Fibroblast of lung (primary cell): ENCODE data around the gene CH25H. TPM values are rescaled to one million over a fixed set of nuclear protein-coding genes. Genes with fewer than 3 reads are reported as not detected.

Source experiments
- DNase-seq, 2 donors: peaks; one replicate each; pipeline versions ENCODE4 v3.0.0 to v3.0.0-alpha.2; 2010; ENCODE audit warnings: low read depth in 2 of 2
- H2AFZ ChIP-seq: 2 replicates; pipeline ENCODE4 v1.5.1; 2012; ENCODE audit warnings: low read length, control low read depth, inconsistent platforms
- H3K27ac ChIP-seq: 2 replicates; pipeline ENCODE4 v1.5.1; 2011; ENCODE audit warnings: low read length, control low read depth; ENCODE audit not compliant: insufficient read depth
- H3K27me3 ChIP-seq: 2 replicates; pipeline ENCODE4 v1.5.1; 2011; ENCODE audit warnings: mild to moderate bottlenecking, low read length; ENCODE audit not compliant: control insufficient read depth, insufficient read depth
- H3K36me3 ChIP-seq: 2 replicates; pipeline ENCODE4 v1.5.1; 2011; ENCODE audit warnings: low read length; ENCODE audit not compliant: control insufficient read depth, insufficient read depth
- H3K4me1 ChIP-seq: 2 replicates; pipeline ENCODE4 v1.5.1; 2011; ENCODE audit warnings: low read length; ENCODE audit not compliant: control insufficient read depth, insufficient read depth; ENCODE audit errors: extremely low read depth
- H3K4me2 ChIP-seq: 2 replicates; pipeline ENCODE4 v1.5.1; 2011; ENCODE audit warnings: low read length, control low read depth; ENCODE audit not compliant: insufficient read depth; ENCODE audit errors: extremely low read depth
- H3K4me3 ChIP-seq, 4 experiments: fragments of 200-600 bp in 1 of 4; sonication (generic) in 1 of 4; replicated peaks in 1 of 4; 2 replicates each; pipeline ENCODE4 v1.5.1; 2011 to 2016; ENCODE audit warnings: low read length in 4 of 4, low read depth in 3 of 4, mild to moderate bottlenecking in 3 of 4, control low read depth in 2 of 4, inconsistent platforms in 1 of 4, mixed read lengths in 1 of 4; ENCODE audit not compliant: insufficient read depth in 1 of 4; ENCODE audit errors: control extremely low read depth in 1 of 4
- H3K79me2 ChIP-seq: 2 replicates; pipeline ENCODE4 v1.5.1; 2012; ENCODE audit warnings: mild to moderate bottlenecking, low read length, inconsistent platforms; ENCODE audit not compliant: control insufficient read depth, insufficient read depth
- H3K9ac ChIP-seq: 2 replicates; pipeline ENCODE4 v1.5.1; 2011; ENCODE audit warnings: mild to moderate bottlenecking, low read length, control low read depth; ENCODE audit not compliant: insufficient read depth
- H3K9me3 ChIP-seq: 2 replicates; pipeline ENCODE4 v1.5.1; 2012; ENCODE audit warnings: low read depth, low read length; ENCODE audit not compliant: control insufficient read depth, insufficient read depth
- H4K20me1 ChIP-seq: 2 replicates; pipeline ENCODE4 v1.5.1; 2011; ENCODE audit warnings: low read length; ENCODE audit not compliant: control insufficient read depth, insufficient read depth; ENCODE audit errors: extremely low read depth
- EZH2 ChIP-seq: IDR thresholded peaks from 2 replicates; pipeline ENCODE4 v1.5.1; 2012; ENCODE audit warnings: low read length, control low read depth, mild to moderate bottlenecking; ENCODE audit errors: missing control alignments
- polyA plus RNA-seq, 2 donors: library from polyadenylated mRNA; depleted of rRNA in 1 of 2; stranded (reverse) in 1 of 2; unstranded in 1 of 2; fragments of >200 nt; gene quantifications; 2 replicates each; pipeline ENCODE4 v1.2.1, GENCODE V29; 2011 to 2012; ENCODE audit warnings: missing spikeins in 1 of 2
- total RNA-seq: library from RNA; depleted of rRNA; stranded (reverse); fragments of >200 nt; gene quantifications from 2 replicates; pipeline ENCODE4 v1.2.1, GENCODE V29; 2014
- TF ChIP-seq, protein P1 (sequence below), 2 donors: IDR thresholded peaks in 1 of 2; conservative IDR thresholded peaks in 1 of 2; 1 replicate in 1 of 2; 2 replicates in 1 of 2; pipeline ENCODE4 v1.5.1; 2011 to 2012; ENCODE audit warnings: low read length in 2 of 2, control low read depth in 1 of 2, inconsistent platforms in 1 of 2, low read depth in 1 of 2, mild to moderate bottlenecking in 1 of 2

Gene CH25H
- total and polyA plus RNA-seq, 2 donors (not counting 1 experiment from before 2014, with no cell fraction given), result 1.7 to 17.7 TPM

DNA sequence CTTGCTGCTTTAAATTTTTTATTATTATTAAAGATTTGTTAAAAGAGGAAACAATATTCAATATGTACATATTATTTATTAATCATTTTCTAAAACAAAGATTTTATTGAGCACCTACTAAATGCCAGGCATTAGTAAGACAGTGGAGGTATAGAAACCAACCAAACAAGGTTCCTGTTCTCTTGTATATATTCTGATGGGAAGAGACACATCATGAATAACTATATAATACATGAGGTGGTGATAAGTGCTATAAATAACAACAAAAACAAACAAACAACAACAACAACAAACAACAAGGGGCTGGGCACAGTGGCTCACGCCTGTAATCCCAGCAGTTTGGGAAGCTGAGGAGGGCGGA lies 45.1 kb upstream of the CH25H start:
- DNase-seq, result no peak
- no peak for TF ChIP-seq EZH2
- TF ChIP-seq, protein P1, sequence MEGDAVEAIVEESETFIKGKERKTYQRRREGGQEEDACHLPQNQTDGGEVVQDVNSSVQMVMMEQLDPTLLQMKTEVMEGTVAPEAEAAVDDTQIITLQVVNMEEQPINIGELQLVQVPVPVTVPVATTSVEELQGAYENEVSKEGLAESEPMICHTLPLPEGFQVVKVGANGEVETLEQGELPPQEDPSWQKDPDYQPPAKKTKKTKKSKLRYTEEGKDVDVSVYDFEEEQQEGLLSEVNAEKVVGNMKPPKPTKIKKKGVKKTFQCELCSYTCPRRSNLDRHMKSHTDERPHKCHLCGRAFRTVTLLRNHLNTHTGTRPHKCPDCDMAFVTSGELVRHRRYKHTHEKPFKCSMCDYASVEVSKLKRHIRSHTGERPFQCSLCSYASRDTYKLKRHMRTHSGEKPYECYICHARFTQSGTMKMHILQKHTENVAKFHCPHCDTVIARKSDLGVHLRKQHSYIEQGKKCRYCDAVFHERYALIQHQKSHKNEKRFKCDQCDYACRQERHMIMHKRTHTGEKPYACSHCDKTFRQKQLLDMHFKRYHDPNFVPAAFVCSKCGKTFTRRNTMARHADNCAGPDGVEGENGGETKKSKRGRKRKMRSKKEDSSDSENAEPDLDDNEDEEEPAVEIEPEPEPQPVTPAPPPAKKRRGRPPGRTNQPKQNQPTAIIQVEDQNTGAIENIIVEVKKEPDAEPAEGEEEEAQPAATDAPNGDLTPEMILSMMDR (conservative IDR thresholded peaks at IDR 0.05 in 1 of 2, IDR thresholded peaks at IDR 0.05 in 1 of 2; ENCODE audit: low read depth in 1 of 2, low read length in 2 of 2), result no peak
- H3K9ac ChIP-seq, result no peak overlapping the region
- peak overlapping the region in 2 of 4 experiments; percentile 95 to 99 for H3K4me3 ChIP-seq
- H3K4me2 ChIP-seq, result peak overlapping the region; percentile 73
- H3K27ac ChIP-seq, result no peak overlapping the region
- peaks cover 5% of the 10 kb centered on the region for H3K79me2 ChIP-seq
- H4K20me1 ChIP-seq, result no peaks in the 10 kb centered on the region
- H2AFZ ChIP-seq, result no peak overlapping the region
- H3K36me3 ChIP-seq, result no peaks in the 10 kb centered on the region
- no peaks in the 10 kb centered on the region for H3K27me3 ChIP-seq
- no peaks in the 10 kb centered on the region for H3K9me3 ChIP-seq
- H3K4me1 ChIP-seq, result no peaks in the 10 kb centered on the region

DNA sequence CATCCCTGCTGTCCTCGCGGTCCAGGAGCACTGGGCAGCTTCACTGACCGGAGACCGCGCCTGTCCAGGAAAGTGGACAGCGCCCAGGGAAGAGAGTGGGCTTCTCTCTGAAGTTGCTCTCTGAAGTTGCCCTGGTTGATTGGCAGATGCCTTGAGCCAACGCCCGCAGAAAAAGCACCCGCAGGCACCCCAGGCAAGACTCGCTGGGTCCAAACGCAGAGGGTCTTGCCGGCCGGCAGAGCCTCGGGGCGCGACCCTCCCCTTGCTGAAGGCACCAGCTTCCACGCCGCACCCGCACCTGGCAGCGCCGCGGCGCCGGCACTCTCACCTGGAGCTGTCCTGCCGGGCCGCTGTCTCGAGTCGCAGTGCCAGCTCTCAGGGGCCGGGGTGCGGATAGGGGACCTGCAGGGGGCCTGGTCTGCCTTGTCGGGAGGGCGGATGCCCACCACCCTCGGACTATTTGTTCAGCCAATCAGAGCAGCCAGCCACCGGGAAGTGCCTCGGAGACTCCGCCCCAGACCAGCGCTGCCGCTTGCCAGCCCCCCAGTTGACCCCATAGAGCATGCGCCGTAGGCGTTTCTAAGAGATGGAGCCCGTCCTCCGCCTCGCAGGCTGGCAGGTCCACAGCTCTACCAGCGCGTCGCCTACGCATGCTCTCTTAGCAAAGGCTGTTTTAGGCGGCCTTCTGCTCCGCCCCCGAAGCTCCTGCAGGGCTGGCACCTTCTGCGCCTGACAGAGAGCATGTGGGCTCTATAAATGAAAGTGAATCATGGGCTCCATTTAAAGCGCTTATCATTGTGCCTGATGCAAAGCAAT lies 44.5 kb upstream of the CH25H start, which contains the start of gene LIPA:
LIPA (minus strand) TSS at position 367 of the 816 bp plus-strand sequence. CDS start 4,127 bp downstream, outside the sequence.
- peak; percentile 97 to 98 for DNase-seq
- peak within 1 kb of the TSS; percentile 91 to 99 (median 94) for H3K4me3 ChIP-seq
- TF ChIP-seq, protein P1 (conservative IDR thresholded peaks at IDR 0.05 in 1 of 2, IDR thresholded peaks at IDR 0.05 in 1 of 2; ENCODE audit: low read depth in 1 of 2, low read length in 2 of 2), result no peak
- no peak for TF ChIP-seq EZH2
- no peaks in the 10 kb centered on the region for H3K27me3 ChIP-seq
- no peaks in the 10 kb centered on the region for H4K20me1 ChIP-seq
- peak within 1 kb of the TSS; percentile 87 for H2AFZ ChIP-seq
- peak within 1 kb of the TSS; percentile 64 for H3K9ac ChIP-seq
- H3K9me3 ChIP-seq, result no peaks in the 10 kb centered on the region
- H3K36me3 ChIP-seq, result no peaks in the 10 kb centered on the region
- H3K79me2 ChIP-seq, result peaks cover 5% of the 10 kb centered on the region
- peak within 1 kb of the TSS; percentile 51 for H3K27ac ChIP-seq
- peak within 1 kb of the TSS; percentile 86 for H3K4me2 ChIP-seq
- no peaks in the 10 kb centered on the region for H3K4me1 ChIP-seq

DNA sequence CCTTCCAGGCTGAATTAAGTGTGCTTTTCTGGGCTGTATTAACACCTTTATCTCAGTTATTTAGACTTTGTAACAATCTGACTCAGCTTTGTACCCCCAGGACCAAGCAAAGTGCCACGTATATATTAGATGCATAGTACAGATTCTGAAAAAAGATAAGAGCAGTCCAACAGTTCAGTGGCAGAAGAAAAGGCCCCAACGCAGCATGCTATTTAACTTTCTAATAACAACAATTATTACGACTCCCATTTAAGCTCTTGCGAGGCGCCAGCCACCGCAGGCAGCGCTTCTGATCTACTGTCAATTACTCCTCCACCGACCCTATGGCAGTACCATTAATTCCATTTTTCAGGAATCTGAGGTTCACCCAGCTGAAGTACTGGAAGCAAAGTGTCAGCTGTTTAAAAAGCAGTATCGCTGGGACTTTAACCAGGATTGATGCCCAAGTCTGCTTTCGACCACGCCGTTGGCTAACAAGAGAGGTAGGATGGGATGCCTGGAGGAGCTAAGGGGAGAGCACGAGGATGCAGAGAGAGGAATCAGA lies 43.8 kb upstream of the CH25H start:
- H3K9me3 ChIP-seq, result no peaks in the 10 kb centered on the region
- no peaks in the 10 kb centered on the region for H3K4me1 ChIP-seq
- DNase-seq, result no peak
- TF ChIP-seq, protein P1 (conservative IDR thresholded peaks at IDR 0.05 in 1 of 2, IDR thresholded peaks at IDR 0.05 in 1 of 2; ENCODE audit: low read depth in 1 of 2, low read length in 2 of 2), result no peak
- no peak for TF ChIP-seq EZH2
- H3K4me2 ChIP-seq, result peak overlapping the region; percentile 86
- peak overlapping the region; percentile 64 for H3K9ac ChIP-seq
- H3K27ac ChIP-seq, result peak overlapping the region; percentile 51
- no peaks in the 10 kb centered on the region for H4K20me1 ChIP-seq
- H3K79me2 ChIP-seq, result peaks cover 5% of the 10 kb centered on the region
- H3K4me3 ChIP-seq, result peak overlapping the region; percentile 91 to 99 (median 94)
- no peaks in the 10 kb centered on the region for H3K27me3 ChIP-seq
- H2AFZ ChIP-seq, result peak overlapping the region; percentile 87
- H3K36me3 ChIP-seq, result no peaks in the 10 kb centered on the region
